Limb (tissue), 2 donors: ENCODE measurements around the gene QSOX2.

Experiments
- DNase-seq, 2 donors: peaks; one replicate each; pipeline ENCODE4 v3.0.0-alpha.2; 2016; ENCODE audit errors: extremely low spot score in 2 of 2

The QSOX2 gene

DNA sequence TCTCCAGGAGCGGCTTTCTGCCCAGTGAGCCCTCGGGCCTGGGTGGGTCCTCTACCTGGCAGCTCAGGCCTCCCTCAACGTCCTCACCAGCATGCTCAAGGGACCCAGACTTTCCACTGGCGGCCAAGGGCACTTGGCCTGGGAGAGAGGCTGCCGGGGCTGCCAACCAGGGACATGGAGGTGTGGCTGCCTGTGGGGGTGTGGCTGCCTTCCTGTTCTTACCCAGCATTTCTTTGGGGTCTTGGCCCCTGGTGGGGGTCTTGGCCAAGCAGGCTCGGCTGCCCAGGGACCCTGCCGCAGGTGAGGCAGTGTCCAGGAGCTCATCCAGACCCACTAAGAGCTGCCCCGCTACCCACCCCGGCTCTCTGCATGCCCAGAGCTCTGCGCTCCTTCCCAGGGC, 7.2 kb upstream of the QSOX2 start:
- DNase-seq, result no peak

DNA sequence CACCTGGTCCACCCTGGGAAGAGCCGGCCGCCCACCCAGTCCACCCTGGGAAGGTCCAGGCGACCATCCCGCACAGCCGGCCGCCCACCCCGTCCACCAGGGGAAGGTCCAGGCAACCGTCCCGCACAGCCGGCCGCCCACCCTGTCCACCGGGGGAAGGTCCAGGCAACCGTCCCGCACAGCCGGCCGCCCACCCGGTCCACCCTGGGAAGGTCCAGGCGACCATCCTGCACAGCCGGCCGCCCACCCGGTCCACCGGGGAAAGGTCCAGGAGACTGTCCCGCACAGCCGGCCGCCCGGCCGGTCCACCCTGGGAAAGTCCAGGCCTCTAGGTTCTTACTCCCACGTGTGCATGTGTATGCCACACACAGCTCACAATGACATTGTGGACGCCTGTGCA, 6.7 kb upstream of the QSOX2 start:
- no peak for DNase-seq

DNA sequence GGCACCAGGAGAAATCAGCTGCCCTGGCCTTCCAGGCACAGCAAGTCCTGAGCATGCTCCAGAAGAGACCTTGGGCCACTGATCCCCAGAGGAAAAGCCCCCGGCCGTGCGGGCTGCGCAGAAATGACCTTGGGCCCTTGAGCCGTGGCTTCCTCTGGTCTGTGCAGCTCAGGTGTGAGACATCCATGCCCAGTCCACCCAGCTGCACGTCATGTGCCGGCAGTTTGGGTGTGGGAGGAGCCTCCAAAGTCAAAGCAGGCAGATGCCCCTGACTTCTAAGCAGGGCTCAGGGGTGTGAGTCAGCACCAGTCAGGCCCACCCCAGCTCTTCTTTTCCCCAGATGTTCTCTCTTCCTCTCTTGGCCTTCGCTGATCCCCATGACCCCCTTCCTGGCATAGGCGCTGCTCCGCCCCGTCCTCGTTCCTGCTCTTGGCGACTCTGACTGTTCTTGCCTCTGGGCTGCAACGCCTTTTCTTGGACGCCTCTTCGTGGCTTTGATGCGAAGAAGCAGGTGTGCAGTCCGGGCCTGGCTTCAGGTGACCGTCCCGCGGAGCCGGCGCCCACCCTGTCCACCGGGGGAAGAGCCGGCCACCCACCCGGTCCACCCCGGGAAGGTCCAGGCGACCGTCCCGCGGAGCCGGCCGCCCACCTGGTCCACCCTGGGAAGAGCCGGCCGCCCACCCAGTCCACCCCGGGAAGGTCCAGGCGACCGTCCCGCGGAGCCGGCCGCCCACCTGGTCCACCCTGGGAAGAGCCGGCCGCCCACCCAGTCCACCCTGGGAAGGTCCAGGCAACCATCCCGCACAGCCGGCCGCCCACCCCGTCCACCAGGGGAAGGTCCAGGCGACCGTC, 5.9 kb upstream of the QSOX2 start:
- no peak for DNase-seq

DNA sequence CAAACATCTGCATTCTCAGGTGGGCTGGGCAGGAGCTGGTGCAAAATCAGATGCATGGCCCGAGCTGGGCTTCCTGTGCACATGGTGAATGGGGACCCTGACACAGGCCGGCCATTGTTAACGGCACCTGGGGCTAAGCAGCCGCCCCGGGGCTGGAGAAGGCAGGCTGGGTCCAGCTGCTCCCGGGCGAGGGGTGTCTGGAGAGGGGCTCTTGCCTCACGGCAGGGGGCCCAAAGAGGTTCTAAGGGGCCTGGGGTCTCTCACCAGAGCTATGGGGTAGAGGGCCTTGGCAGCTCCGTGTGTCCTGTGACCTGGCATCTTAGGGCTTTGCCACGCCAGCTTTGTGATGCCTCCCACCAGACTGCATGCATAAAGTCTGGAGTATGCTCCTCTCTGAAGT, 5.1 kb upstream of the QSOX2 start:
- DNase-seq, result no peak

DNA sequence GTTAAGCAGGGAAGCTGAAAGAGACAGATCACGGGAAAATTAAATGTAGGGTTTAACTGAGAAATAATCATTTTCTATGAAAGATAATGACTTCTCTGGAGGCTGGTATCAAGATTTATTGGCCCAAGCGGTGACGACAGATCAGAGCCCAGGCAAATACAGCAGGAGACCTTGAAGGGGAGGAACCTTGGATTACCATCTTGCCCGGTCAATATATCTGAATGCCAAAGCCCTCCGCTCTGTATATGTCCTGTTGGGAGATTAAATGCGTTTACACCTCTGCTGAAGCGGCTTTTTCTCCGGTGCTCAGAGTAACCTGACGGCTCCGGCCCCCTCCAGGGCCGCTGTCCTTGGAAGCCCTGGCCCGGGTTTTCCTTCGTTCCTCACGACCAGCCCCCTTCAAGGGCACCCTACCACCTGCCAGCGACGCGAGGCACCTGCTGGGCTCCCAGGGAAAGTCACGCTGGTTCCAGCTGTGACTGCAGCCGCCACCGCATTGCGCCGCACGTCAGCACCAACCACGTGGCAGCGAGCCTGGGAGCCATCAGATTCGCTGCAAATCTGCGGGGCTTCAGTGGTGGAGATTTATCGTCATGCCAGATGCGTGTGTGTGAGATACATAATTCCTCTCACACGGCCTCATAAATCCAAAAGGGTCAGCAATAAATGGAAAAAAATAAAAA, 4.4 kb upstream of the QSOX2 start:
- DNase-seq, result peak; percentile 10 to 70

DNA sequence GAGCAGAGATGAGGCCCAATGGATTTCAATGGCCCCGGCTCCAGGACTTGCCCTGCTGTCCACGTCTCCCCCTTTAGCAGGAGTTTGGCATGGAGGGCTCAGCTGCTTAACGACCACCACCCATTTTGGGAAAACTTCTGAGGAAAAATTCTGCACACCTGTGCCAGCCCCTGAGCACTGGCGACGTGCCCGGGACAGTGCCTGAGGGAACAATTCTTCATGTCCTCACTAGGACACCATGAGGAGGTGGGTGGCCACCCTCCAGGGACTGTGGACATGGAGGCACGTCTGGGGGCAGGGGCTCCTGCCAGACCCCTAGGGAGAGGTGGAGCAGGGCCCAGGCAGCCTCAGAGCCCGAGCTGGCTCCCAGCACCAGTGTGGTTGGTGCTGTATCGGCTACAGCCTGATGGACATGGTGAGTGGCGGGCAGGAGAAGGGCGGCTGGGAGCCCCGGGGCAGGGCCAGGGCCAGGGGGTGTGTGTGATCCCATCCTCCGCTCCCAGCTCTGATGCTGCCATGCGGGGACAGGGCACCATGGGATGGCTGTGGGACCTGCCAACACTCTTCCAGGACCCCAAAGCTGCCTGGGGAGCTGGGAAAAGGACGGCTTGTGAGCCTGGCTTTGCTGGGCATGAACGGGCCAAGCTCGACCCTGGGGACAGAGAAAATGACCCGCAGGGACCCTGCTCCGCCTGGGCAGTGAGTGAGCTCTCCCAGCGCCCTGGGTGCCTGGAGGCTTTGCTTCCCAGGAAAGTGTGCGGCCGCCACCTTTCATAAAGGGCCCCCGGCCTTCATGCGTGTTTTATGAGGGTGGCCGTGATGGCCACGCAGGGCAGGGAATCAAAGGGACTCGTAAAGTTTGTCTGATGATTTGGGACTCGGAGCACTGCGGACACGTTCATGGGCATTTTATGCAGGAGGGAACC, 3.6 kb upstream of the QSOX2 start:
- DNase-seq, result no peak

DNA sequence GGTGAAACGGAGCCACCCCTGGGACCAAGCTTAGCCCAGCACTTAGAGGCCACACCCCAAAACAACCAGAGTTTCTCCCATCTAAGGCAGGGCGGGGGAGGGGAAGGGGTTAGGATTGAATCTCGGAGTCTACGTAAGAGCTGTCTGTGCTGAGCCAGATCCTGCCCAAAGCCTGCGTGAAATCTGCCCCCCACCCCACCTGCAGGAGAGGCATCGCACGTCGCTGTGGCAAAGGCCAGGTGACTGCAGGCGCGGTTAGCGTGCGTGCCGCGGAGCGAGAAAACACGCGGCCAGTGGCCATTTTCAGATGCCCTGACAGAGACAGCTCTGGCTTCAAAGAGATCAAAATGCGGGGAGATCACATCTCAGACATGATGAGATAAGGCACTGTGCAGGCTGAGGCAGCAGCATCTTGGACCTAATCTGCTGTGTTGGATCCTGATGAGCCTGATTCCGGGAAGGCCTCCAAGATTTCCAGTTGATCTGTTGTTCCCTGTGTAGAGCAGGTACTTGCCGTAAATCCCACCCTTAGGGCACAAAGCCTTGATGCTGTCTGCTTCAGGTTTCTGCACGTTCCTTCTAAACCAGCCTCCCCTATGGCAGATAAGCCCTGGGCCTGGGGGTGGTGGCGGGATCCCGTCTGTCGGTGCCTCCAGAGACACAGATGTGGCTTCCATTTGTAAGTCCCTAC, 2.5 kb upstream of the QSOX2 start:
- no peak for DNase-seq

DNA sequence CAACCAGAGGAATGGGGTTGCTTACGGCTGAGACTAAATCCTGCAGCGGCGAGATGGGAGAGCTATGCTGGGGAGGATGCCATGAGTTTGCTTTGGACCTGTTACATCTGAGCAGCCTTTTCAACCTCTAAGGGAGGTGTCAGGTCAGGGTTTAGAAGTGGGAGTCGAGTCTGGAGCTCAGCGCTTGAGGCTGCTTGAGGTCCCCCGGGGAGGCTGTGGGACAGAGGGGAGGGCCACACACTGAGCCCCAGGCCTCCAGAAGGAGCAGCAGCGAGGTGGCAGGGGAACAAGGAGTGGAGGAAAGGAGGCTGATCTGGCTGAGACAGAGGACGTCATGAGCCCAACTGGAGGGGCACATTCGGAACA, 1.9 kb upstream of the QSOX2 start:
- DNase-seq, result no peak

DNA sequence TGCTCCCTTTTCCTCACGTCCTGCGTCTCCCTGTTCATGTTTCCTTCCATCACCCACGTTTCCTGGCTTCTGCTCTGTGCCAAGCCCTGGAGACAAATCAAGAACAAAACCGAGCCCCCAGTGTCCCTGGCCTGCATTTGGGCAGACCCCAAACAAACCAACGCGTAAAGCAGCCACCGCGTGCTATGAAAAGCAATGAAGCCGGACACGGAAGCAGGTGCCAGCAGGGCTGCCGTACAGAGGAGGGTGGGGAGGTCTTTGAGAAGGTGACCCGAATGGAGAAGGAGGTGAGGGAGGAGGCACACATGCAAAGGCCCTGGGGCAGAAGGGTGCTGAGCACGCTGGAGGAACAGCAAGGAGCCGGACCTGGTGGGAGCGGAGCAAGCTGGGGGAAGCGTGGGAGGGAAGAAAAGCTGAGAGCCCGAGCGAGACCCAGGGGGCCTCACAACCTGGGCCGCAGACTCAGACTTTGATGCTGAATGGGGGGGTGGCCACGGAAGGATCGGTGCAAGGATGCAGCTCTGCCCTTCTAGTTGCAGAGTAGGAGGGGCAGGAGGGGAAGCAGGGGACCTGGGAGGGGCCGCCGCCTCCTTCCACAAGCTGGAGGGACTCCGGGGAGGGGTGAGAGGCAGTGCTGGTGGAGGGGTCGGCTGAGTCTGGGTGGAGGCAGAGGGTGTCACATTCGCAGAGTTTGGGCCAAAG, 1.4 kb upstream of the QSOX2 start:
- DNase-seq, result no peak

DNA sequence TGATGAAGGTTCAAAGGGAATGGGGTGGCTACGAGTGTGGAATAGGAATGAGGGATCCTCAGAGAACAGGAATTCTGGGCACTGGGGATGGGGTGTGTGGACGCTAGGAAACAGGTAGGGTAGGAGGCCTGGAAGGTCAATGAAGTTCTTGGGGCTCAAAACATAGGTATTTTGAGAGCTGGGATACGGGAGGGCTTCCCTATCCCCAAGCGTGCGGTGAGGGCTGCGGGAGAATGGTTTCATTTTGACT, 718 bp downstream of the QSOX2 start:
- DNase-seq, result no peak

DNA sequence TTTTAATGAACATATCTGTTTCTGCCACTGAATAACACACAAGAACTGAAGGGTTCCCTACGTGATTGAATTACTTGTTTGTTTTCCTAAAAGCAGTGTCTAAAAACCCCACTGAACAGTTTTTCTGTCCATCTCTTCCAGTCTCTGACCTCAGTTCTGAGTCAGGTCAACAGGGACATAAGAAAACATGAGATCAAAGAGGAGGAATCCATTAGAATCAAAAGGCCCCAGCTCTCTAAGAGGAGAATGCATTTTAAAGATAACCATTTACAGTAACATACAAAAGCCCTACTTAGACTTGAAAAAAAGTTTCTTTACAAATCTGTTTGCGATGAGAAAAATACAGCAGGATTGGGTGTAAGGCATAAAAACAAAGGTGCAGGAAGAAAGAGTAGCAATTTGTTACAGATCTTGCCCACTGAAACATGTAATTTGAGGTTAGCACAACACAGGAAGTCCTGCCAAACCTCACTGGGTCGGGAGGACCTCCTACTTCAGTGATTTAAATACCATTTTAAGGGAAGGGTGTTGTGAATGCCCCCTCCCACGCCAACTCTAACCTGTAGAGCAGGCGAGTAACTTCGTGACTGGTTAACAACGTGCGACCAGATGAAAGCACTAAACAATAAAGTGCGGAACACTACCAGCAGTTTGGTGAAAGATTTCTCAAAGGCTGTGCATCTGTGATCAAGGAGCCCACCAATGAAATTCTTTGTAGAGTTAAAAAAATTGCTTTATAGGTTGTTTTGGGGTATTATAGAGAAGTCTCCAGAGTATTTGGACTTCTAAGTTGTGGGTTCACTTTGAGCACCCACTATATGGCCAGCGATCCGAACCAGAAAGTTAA, 1.3 kb downstream of the QSOX2 start:
- DNase-seq, result no peak

DNA sequence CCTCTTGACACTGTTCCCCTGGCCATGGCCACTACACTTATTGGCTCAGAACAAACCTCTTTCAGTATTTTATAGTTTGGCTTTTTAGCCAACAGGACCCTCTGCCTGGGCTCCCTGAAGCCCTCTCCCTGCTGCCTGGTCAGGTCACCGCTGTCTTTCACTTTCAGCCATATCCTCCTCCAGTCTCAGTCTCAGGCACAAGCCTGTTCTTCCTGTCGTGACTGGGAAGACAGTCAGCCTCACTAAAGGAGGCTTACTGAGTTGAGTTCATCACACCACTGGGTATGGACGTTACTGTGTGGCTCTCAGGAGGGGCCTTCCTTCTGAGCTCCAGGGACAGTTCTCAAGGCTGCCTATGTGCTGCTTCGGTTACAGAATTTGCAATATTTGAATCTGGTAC, 2.0 kb downstream of the QSOX2 start:
- DNase-seq, result no peak

DNA sequence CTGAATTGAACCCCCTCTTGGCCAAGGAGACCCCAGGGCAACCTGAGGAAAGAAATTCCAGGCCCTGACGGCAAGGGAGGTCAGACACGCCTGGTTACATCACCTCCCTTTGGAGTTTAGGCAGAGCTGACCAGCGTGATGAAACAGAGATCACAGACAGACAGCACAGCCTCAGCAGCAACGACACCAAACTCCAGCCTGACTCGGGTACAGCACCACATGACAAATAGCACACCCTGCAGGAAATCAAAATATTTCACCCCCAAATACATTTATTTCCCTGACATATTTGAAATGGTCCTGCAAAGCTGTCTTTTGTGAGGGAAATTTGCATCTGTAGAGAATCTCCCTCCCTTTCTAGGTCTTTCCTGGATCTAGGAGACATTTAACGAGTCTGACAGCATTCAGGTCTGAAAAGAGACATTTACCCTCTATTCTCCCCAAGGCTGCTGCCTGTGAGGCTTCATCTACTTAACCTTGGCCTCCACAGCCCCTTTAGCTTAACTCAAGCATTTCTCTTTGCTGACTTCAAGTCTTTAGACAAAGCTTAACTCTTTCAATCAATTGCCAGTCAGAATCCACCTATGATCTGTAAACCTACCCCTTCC, 2.6 kb downstream of the QSOX2 start:
- DNase-seq, result no peak

DNA sequence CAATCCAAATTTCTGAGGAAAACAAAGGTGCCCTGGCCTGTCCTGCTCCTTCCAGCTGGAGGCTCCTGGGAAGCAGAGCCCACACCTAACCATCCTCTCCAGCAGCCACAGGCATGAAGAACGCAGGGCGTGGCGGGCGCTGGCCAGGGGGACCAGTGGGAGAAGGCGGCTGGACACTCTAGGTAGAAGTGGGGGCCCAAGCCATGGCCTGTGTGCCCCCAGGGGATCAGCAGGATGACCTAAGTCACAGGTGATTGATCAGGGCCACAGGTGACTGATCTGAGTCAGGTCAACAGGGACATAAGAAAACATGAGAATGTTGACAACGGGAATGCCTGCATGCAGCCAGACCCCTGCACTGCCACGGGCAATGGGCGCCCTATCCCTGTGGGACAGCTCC, 3.4 kb downstream of the QSOX2 start:
- DNase-seq, result no peak

DNA sequence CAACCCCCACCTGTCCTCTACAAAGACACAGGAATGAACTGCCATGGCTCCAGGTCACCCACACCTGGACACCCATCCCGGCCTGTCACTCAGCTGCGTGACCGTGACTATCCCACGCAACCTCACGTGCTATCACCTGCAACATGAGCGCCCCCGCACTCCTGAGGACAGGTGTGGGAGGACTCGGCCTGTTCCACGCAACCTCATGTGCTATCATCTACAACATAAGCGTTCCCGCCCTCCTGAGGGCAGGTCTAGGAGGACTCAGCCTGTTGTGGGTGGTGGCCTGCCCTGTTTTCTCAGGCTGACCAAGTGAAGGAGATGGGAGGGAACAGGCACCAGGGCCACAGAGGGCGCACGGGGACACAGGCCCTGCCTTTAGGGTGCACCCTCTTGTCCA, 4.1 kb downstream of the QSOX2 start:
- no peak for DNase-seq

DNA sequence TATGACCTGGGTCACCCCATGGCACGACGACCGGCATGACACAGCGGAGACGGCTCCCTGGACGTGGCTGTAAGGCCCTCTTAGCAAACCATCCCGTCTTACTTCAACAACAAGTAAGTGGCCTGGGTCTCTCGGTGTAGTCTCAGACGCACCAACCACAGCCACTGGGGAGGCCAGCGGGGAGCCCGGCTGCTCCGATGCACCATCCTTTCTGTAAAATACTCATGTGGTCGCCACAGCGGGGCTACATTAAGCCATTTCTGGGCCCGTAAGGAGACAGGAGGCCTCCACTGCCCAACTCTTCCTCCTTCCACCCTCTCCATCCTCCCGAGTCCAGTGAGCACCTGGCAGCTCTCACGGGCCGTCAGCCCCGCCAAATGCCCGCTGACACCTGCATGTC, 4.7 kb downstream of the QSOX2 start:
- no peak for DNase-seq

DNA sequence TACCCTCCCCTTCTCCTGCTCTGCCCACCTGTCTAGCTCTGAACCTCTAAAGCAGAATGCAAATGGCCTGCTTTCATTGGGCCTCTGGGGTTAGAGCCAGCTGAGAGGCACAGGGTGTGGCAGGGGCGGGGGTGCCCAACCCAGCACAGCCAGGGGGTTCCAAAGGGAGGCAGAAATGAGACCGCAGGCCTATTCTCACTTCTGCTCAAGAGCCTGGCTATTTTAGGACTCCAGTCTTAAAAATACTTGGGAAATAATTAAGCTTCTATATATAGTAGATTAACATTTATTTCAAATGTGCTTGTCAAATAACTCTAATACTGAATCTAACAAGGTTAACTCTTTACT, 5.7 kb downstream of the QSOX2 start:
- no peak for DNase-seq

DNA sequence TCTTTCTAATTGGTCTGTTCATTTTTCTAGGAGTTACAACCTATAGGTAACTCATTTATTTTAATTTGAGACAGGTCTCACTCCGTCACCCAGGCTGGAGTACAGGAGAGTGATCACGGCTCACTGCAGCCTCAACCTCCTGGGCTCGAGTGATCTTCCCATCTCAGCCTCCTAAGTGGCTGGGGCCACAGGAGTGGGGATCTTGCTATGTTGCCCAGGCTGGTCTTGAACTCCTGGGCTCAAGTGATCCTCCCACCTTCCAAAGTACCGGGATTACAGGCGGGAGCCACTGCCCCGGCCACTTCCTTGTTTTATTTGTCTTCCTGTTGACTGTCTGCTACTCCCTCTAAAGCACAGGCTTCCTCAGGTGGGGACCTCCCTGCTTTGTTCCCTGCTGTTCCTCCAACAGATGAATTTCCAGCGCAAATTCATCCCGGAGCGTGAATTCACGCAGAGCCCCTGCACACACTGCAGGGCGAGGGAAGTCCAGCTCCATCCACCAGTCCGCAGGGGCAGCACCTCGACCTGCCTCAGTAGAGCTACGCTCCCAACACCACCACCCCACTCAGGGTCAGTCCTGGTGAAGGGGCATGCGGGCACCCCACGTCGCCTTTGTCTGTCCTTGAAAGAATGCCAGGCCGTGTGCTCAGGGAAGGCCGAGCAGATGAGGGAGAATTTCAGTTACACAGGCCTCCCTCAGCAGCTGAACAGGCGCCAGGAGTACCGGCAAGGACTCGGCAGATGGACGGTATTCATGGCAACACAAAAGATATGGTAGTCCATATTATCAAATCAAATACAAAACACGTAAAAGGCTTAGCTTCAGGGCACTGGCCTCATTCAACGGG, 6.3 kb downstream of the QSOX2 start:
- no peak for DNase-seq

DNA sequence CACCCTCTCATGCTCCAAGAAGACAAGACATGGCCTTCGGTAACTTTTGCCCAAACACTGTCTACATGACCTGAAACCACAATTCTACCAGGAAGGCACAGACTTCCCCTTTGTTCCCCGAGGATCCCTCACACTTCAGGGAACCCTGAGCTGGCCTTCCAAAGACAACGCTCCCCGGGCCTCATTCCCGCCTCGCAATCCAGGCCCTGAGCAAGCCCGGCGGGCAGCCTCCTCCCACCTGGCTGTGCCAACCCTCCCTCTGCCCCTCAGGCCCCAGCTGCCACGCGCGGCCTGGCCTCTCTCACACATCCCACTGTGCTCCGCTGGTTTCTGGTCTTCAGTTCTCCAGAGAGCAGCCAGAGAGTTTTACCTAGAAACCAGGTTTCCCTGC, 7.3 kb downstream of the QSOX2 start:
- no peak for DNase-seq
